Measurements from ENCODE around the gene PAX3.

DNA sequence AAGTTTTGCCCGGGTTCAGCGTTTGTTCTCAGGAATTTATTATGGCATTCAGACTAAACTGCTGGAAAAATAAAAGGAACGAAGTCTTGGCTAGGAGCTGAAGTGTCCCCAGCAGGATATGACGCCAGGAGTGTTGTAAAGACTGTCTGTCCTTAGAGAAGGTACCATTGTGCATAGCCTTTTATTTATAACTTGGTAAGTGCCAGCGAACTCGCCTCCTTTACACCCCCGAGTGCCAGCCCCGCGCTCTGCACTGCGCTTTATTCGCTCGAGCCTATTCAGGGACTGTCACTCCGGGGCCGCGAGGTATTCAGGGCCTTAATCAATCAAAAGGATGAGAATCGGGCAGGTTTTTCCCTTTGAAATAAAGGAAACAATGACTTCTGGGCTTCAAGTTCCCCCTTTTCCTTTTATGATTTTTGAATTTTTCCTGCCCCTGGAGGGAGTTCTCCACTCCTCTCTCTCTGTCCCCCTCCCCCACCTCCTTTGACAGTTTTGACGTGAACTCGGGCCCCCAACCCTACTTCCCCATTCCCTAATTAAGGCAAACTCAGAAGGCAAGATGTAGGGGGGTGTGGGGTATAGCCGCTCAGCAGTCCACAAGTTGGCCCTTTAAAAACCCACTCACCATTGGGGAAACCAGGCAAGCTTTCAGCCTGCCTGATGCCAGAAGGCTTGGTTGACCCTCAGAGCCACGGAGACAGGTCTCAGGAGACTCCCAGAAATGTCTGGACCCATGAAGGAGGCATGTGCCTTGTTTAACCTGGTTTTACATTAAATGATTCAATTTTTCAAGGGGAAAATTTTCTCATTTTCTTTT, 1.3 kb upstream of the PAX3 start:
- TF ChIP-seq, protein P1, sequence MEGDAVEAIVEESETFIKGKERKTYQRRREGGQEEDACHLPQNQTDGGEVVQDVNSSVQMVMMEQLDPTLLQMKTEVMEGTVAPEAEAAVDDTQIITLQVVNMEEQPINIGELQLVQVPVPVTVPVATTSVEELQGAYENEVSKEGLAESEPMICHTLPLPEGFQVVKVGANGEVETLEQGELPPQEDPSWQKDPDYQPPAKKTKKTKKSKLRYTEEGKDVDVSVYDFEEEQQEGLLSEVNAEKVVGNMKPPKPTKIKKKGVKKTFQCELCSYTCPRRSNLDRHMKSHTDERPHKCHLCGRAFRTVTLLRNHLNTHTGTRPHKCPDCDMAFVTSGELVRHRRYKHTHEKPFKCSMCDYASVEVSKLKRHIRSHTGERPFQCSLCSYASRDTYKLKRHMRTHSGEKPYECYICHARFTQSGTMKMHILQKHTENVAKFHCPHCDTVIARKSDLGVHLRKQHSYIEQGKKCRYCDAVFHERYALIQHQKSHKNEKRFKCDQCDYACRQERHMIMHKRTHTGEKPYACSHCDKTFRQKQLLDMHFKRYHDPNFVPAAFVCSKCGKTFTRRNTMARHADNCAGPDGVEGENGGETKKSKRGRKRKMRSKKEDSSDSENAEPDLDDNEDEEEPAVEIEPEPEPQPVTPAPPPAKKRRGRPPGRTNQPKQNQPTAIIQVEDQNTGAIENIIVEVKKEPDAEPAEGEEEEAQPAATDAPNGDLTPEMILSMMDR (IDR thresholded peaks at IDR 0.05): no peak
- no peak for TF ChIP-seq POLR2A (IDR thresholded peaks at IDR 0.05)

Measured in upper lobe of left lung (tissue), 4 donors.